GM12892 (cell line): ENCODE results near the gene GATB.

ENCODE experiments used
- DNase-seq: peaks from one replicate; pipeline ENCODE4 v3.0.0; 2011; ENCODE audit not compliant: insufficient read length
- FAIRE-seq: peaks from 2 replicates; lab custom pipeline; 2011; peaks lifted over from hg19 to GRCh38; lab: Jason Lieb, UNC
- POLR2A ChIP-seq: IDR thresholded peaks from 2 replicates; pipeline ENCODE4 v1.6.1; 2011; ENCODE audit warnings: low read depth, low read length, control low read depth
- POLR2AphosphoS5 ChIP-seq: IDR thresholded peaks from 2 replicates; pipeline ENCODE4 v1.6.1; 2011; ENCODE audit warnings: low read depth, low read length, control low read depth
- TAF1 ChIP-seq: IDR thresholded peaks from 2 replicates; pipeline ENCODE4 v1.6.1; 2011; ENCODE audit warnings: low read depth, mild to moderate bottlenecking, control low read depth, low read length, borderline replicate concordance

Gene GATB

DNA sequence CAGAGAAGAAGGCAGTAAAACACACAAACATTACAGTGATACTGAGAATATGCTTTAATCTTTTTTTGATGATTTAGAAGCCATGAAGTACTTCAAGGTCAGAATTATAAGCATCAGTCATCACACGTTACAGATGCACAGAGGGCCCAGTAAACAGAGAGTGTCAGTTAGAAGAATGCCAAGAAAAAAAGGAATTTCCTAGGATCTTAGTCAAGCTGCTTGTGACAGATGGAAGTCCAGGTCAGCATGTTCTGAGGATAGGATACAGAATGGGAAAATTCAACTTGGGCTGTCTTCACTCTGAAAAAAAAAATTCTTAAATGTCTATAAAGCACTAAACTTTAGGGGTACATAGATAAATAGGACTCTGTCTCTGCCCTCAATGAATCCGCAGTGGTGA is 38.9 kb downstream of the GATB start:
- DNase-seq: no peak
- TF ChIP-seq TAF1 (no peak), POLR2A (no peak), POLR2AphosphoS5 (no peak)
- no peak for FAIRE-seq

DNA sequence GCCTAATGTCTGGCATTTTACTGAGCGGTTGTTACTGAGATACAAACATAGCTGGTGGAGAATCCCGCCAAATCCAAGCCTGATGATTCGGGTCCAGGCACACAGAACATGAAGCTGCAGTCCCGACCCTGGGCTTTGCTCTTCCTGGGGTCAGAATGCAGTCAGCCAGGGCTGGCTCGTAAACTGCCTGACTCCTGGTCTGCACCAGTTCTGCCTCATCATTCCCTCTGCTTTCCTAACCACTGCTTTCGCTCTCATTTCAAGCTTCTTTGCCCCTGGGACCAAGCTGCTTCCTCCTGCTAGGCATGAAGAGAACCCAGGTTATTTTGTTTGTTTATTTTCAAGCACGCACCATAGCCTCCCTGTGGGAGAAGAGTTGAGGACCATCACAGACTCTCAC is 39.3 kb downstream of the GATB start:
- TF ChIP-seq TAF1 (no peak), POLR2A (no peak), POLR2AphosphoS5 (no peak)
- DNase-seq: no peak
- FAIRE-seq: no peak

DNA sequence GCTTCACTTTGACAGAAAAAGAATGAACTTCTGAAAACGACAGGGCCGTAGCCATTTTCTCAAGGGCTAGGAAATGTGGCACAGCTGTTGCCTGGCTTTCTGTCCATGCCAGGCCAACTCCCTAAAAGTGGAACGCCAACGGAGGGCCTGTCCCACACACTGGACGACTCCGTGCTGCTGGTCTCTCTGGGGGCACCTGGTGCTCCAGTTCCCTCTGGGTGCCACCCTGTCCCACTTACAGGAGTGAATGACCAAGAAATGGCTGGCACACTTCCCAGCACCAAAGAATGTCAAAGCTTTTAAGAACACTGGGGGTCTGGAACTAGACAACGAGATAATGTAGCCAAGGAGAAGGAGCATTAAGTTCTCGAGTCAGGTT is 40.9 kb downstream of the GATB start:
- TF ChIP-seq POLR2A (no peak), TAF1 (no peak), POLR2AphosphoS5 (no peak)
- DNase-seq: no peak
- FAIRE-seq: no peak

DNA sequence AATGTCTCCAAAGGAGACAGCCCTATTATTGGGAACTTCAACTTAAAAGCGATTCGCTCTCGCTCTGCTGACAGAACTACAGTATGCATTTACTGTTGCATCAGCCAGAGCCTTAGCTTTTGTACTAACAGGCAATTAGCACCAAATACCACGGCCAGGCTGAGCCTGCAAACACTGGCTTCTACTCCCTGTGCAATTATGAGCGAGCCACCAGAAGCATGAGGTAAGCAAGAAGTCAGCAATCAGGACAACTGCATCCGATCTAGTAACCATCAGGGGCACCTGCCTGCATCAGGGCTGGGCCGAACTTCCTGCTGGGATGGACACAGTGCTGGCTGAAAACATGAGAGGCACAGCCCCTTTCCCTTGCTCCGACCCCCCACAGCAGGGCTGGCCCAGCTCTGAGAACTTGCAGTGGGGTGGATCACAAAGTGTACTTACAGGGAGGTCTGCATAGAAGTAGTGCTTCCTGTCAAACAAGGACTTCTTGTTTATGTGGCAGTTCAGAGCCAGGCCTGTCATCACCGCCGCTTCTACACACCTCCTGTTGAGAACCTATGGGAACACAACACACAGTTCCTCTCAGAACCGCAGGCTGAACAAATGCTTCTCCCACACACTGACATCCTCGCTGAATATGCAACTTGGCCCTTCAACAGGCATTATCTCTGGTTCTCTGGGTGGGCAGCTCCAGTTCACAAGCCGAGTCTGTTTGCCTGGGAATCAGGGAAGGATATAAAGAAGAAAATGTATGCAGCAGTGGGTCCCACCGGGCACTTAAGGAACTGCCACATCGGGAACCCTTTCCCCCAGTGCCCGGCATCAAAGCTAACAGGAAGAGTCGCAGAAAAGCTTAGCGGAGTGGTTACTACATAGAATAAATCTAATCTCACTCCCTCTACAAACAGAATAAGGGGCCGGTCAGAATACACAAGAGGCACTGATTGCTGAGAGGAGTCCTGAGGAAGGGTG is 41.5 kb downstream of the GATB start:
- DNase-seq: no peak
- TF ChIP-seq POLR2AphosphoS5: no peak
- no peak for TF ChIP-seq TAF1
- no peak for TF ChIP-seq POLR2A

DNA sequence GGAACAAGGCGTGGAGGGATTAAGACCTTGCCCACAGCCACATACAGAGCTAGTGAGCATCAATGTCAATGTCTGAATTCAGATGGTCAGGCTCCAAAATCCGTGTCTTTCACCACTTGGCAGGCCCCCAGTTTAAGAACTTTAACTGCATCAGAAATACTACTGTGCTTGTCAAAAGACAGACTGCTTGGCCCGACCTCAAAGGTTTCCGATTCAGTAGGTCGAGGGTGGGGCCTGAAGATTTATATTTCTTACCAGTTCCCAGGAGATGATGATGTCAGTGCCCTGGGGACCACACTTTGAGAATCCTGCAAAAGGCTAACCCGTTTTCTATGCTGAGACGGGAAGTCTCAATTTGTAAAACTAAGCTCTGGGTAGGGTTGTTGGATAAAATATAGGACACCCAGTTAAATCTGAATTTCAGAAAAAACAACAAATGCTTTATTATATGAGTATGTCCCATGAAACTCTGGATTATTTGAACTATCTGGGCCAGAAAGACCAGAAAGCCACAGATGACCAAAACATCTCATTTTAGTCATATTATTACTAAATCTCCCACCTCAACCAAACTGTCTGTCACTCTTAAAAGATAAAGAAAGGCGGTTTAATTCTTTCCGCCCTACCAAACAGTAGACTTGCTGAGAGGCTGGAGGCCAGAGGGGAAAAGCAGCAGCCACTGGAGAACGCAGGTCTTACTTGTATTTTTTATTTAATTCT is 42.7 kb downstream of the GATB start:
- no peak for TF ChIP-seq POLR2A
- no peak for TF ChIP-seq TAF1
- TF ChIP-seq POLR2AphosphoS5: no peak
- DNase-seq: no peak
- no peak for FAIRE-seq

More for the DNA sequence above, 41.5 kb downstream of the GATB start:
- FAIRE-seq: no peak

DNA sequence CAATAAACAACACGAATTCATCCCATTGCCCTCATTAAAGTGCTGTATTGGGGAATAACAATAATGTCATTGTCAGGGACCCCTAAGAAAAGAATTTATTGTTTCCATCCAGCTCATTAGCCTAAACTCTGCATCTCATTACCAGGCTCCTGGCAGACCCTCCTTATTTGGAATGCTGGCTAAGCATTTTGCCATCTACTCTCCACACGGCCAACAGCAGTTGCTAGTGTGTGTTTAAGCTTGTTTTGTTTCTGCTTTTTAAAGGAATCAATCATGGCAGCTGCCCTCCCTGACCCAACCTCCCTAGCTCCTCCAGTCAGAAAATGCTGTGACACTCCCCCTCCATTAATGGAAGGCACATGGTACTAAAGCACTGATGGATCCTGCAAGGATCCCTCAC is 43.5 kb downstream of the GATB start:
- no peak for DNase-seq
- no peak for TF ChIP-seq TAF1
- no peak for TF ChIP-seq POLR2A
- no peak for TF ChIP-seq POLR2AphosphoS5
- no peak for FAIRE-seq

DNA sequence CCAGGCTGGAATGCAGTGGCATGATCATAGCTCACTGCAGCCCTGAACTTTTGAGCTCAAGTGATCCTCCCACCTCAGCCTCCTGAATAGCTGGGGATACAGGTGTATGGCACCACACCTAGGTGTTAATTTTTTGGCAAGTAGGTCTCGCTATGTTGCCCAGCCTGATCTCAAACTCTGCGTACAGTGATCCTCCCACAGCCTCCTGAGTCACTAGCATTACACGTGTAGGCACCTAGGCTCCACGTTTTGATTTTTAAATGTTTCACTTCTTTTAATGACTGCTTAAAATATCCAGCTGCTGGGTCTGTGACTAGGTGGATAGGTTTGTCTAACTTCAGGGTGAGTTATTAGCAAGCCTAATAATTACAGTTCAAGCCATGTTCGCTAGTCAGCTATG is 44.5 kb downstream of the GATB start:
- FAIRE-seq: no peak
- TF ChIP-seq TAF1: no peak

DNA sequence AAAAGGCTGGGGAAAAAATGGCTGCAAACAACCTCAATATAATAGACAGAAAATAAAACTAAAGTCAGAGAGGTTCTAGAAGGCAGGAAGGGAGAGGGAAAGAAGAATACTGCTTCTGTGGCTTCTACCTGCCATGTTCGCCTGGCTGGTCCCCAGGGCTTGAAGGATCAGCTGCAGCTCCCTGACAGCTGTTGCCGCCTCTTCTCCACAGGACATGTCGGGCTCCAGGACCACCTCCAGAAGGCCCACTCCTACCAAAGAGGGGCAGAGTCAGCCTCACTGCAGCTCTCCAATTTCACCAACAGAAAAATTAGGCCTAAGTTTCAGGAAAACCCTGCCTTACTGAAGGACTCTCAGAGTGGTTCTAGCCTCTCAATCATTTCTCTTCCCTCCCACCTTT is 44.9 kb downstream of the GATB start:
- FAIRE-seq (no peak), DNase-seq (no peak)
- no peak for TF ChIP-seq TAF1
- no peak for TF ChIP-seq POLR2A

More for the DNA sequence above, 44.5 kb downstream of the GATB start:
- no peak for DNase-seq

DNA sequence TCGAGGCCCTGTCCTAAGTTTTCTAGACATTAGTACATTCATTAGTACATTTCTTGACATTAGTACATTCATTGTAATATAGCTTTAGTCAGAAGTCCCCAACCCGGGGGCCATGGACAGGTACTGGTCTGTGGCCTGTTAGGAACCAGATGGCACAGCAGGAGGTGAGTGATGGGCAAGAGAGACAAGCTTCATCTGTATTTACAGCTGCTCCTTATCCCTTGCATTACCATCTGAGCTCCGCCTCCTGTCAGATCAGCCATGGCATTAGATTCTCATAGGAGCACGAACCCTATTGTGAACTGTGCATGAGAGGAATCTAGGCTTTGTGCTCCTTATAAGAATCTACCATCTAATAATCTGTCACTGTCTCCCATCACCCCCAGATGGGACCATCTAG is 48.0 kb downstream of the GATB start:
- TF ChIP-seq POLR2AphosphoS5: no peak
- no peak for TF ChIP-seq TAF1
- no peak for TF ChIP-seq POLR2A
- DNase-seq (no peak), FAIRE-seq (no peak)

DNA sequence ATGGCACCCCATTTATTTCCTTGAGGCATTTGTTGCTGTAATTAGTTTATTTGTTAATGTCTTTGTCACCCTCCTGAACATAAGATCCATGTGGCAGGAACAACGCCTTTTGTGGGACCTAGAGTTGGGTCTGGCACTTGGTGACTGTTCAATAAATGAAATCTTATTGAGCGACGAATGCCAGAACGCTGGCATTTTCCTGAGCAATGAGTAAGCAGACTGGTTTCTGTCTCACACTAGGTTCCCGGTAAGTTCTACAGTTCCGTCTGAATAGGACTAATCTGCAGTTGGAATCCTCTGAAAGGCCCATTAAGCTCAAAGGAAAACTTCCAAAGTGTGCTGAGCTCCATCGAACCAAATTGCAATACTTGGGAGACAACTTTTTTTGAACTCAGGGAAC is 49.2 kb downstream of the GATB start:
- FAIRE-seq: no peak
- no peak for DNase-seq
- TF ChIP-seq POLR2A (no peak), POLR2AphosphoS5 (no peak)

DNA sequence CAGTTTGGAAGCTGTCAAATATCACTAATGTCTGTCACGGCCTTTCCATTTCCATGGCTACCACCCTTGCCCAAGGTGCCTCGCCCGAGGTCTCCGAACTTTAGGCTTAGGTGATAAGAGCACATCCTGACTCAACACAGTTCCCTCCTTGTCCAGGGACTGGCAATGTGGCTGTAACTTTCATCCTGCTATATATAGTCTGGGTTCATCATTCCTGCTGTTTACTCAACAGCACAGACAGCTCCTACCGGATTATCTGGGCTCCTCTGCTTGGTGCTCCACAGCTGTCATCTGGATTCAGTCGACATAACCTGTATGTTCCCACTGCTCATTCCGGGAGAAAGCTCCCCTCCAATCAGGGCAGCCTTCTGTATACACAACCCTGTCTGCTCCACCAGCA is 51.2 kb downstream of the GATB start:
- no peak for DNase-seq
- no peak for FAIRE-seq
- TF ChIP-seq POLR2A (no peak), POLR2AphosphoS5 (no peak), TAF1 (no peak)

DNA sequence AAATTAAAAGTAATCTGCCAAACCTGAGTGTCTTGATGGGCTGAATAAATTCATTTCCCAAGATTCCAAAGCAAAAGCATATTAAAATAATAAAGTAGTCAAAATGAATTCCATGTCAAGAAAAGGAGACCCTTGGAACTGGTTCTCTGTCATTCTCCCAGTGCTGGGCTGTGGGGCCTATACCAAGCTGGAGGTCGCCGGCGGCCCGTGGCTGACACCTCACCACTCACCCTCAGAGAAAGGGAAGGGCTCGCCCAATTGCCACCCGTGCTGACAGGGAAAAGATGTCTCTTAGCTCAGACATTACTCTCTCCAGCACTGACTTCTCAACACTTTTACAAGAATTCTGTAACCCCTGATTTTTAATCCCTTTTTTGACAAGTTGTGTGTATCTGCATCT is 51.7 kb downstream of the GATB start:
- no peak for DNase-seq
- FAIRE-seq: no peak
- no peak for TF ChIP-seq TAF1
- no peak for TF ChIP-seq POLR2AphosphoS5
- no peak for TF ChIP-seq POLR2A
